Kidney (tissue), 14 donors: ENCODE measurements around the gene TXNDC11. TPM values are rescaled to one million over a fixed set of nuclear protein-coding genes. Genes with fewer than 3 reads are reported as not detected.

ENCODE experiments used
- DNase-seq, 5 donors: peaks; one replicate each; pipeline ENCODE4 v3.0.0-alpha.2; 2013 to 2020
- FAIRE-seq: peaks from 2 replicates; lab custom pipeline; 2012; peaks lifted over from hg19 to GRCh38; lab: Jason Lieb, UNC
- H3K27ac ChIP-seq, 2 donors: one replicate each; pipeline ENCODE4 v1.7.0; 2013; ENCODE audit warnings: low read depth in 2 of 2, low read length in 2 of 2, inconsistent platforms in 1 of 2
- H3K27me3 ChIP-seq: one replicate; pipeline ENCODE4 v1.7.1; 2013; ENCODE audit warnings: low read length, inconsistent platforms; ENCODE audit not compliant: control insufficient read depth, insufficient read depth
- H3K36me3 ChIP-seq, 3 donors: one replicate each; pipeline versions ENCODE4 v1.7.0 to v1.7.1; 2013; ENCODE audit warnings: low read length in 3 of 3, control low read depth in 1 of 3, inconsistent platforms in 1 of 3; ENCODE audit not compliant: insufficient read depth in 3 of 3, control insufficient read depth in 2 of 3
- H3K4me1 ChIP-seq, 3 donors: one replicate each; pipeline versions ENCODE4 v1.7.0 to v1.7.1; 2013; ENCODE audit warnings: low read length in 3 of 3, inconsistent platforms in 1 of 3, low read depth in 1 of 3; ENCODE audit not compliant: control insufficient read depth in 2 of 3, insufficient read depth in 2 of 3
- H3K4me3 ChIP-seq, 3 donors: one replicate each; pipeline versions ENCODE4 v1.7.0 to v1.8.1; 2013; ENCODE audit warnings: low read length in 3 of 3, control low read depth in 1 of 3, inconsistent platforms in 1 of 3
- H3K9ac ChIP-seq, 3 donors: one replicate each; pipeline versions ENCODE4 v1.7.0 to v1.7.1; 2013; ENCODE audit warnings: low read length in 3 of 3, control low read depth in 1 of 3, inconsistent platforms in 1 of 3
- H3K9me3 ChIP-seq, 3 donors: one replicate each; pipeline versions ENCODE4 v1.7.0 to v1.7.1; 2013; ENCODE audit warnings: low read length in 3 of 3, control low read depth in 1 of 3, inconsistent platforms in 1 of 3; ENCODE audit not compliant: control insufficient read depth in 2 of 3, insufficient read depth in 1 of 3
- CTCF ChIP-seq: IDR thresholded peaks from 3 replicates; pipeline ENCODE4 v1.5.1; 2012; ENCODE audit warnings: mild to moderate bottlenecking, moderate library complexity, borderline replicate concordance; ENCODE audit not compliant: insufficient read depth; ENCODE audit errors: extremely low read depth
- intact Hi-C: fragments of 100-400 bp; cut with DNase I; formaldehyde crosslinking; loops from one replicate; pipeline ENCODE4 v1.11.1; 2022
- polyA plus RNA-seq: library from polyadenylated mRNA; stranded (reverse); fragments of 350-450 nt; fragmentation: Illumina TruSeq; extraction: RNeasy Lipid Tissue Mini Kit (QIAGEN cat#74804); gene quantifications from one replicate; pipeline ENCODE4 v1.2.3, GENCODE V29; 2014; ENCODE audit warnings: low read depth, low replicate concordance; ENCODE audit not compliant: insufficient read depth
- total RNA-seq: library from RNA; stranded (reverse); fragmentation: NEBNext Ultra II Directional; extraction: Animal tissue kit (Norgen Biotek cat#: 25700); gene quantifications from one replicate; pipeline ENCODE4 v1.2.1, GENCODE V29; 2021
- donor health status: control.
- donor health status: control.
- donor health status: control.
- donor health status: control.
- donor health status: control.
- donor health status: DM: yes; HTN: yes; CAD: no.
- donor health status: Normal renal cell carcinoma (clear cell type).

TXNDC11 gene
- total and polyA plus RNA-seq, 2 donors from 2014 or later = 60.8 to 70.9 TPM

DNA sequence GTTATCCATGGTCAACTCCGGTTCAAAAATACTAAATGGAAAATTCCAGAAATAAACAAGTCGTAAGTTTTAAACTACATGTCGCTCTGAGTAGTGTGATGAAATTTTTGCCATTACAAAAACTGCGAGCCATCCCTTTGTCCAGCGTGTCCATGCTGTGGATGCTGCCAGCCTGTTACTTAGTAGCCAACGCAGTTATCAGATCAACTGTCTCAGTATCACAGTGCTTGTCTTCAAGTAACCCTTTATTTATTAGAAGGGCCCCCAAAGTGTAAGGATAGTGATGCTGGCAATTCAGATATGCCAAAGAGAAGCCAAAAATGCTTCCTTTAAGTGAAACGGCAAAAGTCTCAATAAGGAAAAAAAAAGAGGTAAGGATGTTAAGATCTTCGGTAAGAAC is 50.5 kb downstream of the TXNDC11 start:
- no peak overlapping the region for H3K4me3 ChIP-seq
- H3K36me3 ChIP-seq = peaks cover 3 to 56% (median 45%) of the 10 kb centered on the region in 3 donors
- peaks cover 0 to 8% (median 0%) of the 10 kb centered on the region in 3 donors for H3K4me1 ChIP-seq
- FAIRE-seq (no peak), DNase-seq (no peak)
- H3K9ac ChIP-seq = no peak overlapping the region
- no peak for TF ChIP-seq CTCF
- no peaks in the 10 kb centered on the region for H3K9me3 ChIP-seq
- H3K27ac ChIP-seq = no peak overlapping the region
- no peaks in the 10 kb centered on the region for H3K27me3 ChIP-seq
- intact Hi-C loops = no loop called here

- H3K36me3 ChIP-seq = peaks cover 3 to 56% (median 41%) of the 10 kb centered on the region in 3 donors
Measured at GRCh38 chr16:11691771-11692170, 50.9 kb downstream of the TXNDC11 start.

DNA sequence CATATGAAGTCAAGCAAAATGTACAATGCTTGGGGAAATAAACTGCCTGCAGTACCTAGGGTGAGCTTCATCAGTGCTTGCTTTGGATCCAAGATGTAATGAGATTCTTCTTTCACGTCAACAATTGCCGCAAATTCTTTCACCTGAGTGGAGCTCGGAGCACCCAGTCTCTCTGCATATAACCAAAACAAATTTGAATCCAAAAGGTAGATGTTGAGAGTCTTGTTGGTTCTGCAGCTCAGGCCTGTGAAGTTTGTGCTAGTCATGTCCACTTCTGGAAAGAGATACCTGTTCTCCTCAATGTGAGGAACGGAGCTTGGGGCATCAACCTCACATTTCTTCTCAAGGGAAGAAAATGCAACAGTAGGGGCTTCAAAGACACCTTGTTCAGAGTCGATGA is 51.4 kb downstream of the TXNDC11 start:
- no peak for TF ChIP-seq CTCF
- no peak overlapping the region for H3K4me3 ChIP-seq
- no peaks in the 10 kb centered on the region for H3K9me3 ChIP-seq
- H3K9ac ChIP-seq = no peak overlapping the region
- peaks cover 3 to 56% (median 36%) of the 10 kb centered on the region in 3 donors for H3K36me3 ChIP-seq
- intact Hi-C loops = no loop called here
- no peak overlapping the region for H3K27ac ChIP-seq
- H3K4me1 ChIP-seq = peaks cover 0 to 8% (median 0%) of the 10 kb centered on the region in 3 donors
- no peak for FAIRE-seq
- no peaks in the 10 kb centered on the region for H3K27me3 ChIP-seq
- no peak for DNase-seq

More at GRCh38 chr16:11691771-11692170, 50.9 kb downstream of the TXNDC11 start:
- no peak for FAIRE-seq
- Histone ChIP-seq H3K4me1 (peaks cover 0 to 8% (median 0%) of the 10 kb centered on the region in 3 donors), H3K27ac (no peak overlapping the region), H3K27me3 (no peaks in the 10 kb centered on the region), H3K9me3 (no peaks in the 10 kb centered on the region), H3K9ac (no peak overlapping the region), H3K4me3 (no peak overlapping the region)
- DNase-seq = no peak
- intact Hi-C loops = no loop called here
- no peak for TF ChIP-seq CTCF
